HCT116 (cell line): ENCODE results near the gene CST6. TPM values are rescaled to one million over a fixed set of nuclear protein-coding genes. Genes with fewer than 3 reads are reported as not detected.
A peak's percentile ranks its signal among the peaks of the same experiment; 100 is the strongest.

Experiments
- ATAC-seq: fragments of 200-7000 bp; cut with Tn5 transposase; 2 replicates; pipeline ENCODE4 v1.9.1; 2020; ENCODE audit warnings: mild to moderate bottlenecking, moderate library complexity
- BruUV-seq: library from RNA; stranded (reverse); fragments of 400-500 nt; replicated peaks from 2 replicates; lab custom pipeline; 2021; lab: Mats Ljungman, UMichigan
- CTCF ChIA-PET: fragments of 300-600 bp; sonication (Branson Sonifier 250); formaldehyde crosslinking; loops from one replicate; lab custom pipeline; 2021; ENCODE audit warnings: antibody characterized with exemption; lab: Charles Lee
- POLR2A ChIA-PET: fragments of 300-600, 350-600 bp; sonication (Branson Sonifier 250); formaldehyde crosslinking; loops from one replicate; lab custom pipeline; 2021; ENCODE audit warnings: antibody characterized with exemption; lab: Charles Lee
- RAD21 ChIA-PET, 2 experiments: fragments of 300-600 bp; sonication (Branson Sonifier 250); formaldehyde crosslinking; loops; one replicate each; lab custom pipeline; 2023; ENCODE audit warnings: low total read pairs in 2 of 2; ENCODE audit not compliant: uncharacterized antibody in 2 of 2, unreplicated experiment in 2 of 2, low non-redundant PET in 1 of 2; lab: Charles Lee
- DNase-seq: peaks from one replicate; pipeline ENCODE4 v3.0.0-alpha.2; 2010; ENCODE audit warnings: low read depth, low spot score
- H2AFZ ChIP-seq: fragments of 200-600 bp; shearing (Covaris generic), sonication (generic); 2 replicates; pipeline ENCODE4 v1.6.1; 2017; ENCODE audit warnings: low read depth, mixed run types, mixed read lengths, antibody characterized with exemption, low read length; ENCODE audit not compliant: poor library complexity, severe bottlenecking
- H3K27ac ChIP-seq: 2 replicates; pipeline ENCODE4 v1.5.1; 2012; ENCODE audit warnings: low read depth, low read length
- H3K27me3 ChIP-seq: fragments of 200-600 bp; sonication (generic); 2 replicates; pipeline ENCODE4 v1.6.1; 2016; ENCODE audit warnings: mixed run types, low read length, mixed read lengths; ENCODE audit not compliant: insufficient read depth
- H3K36me3 ChIP-seq, 2 experiments: fragments of 200-500 bp in 1 of 2; fragments of 200-600 bp in 1 of 2; sonication (Bioruptor generic) in 1 of 2; sonication (generic) in 1 of 2; 2 replicates each; pipeline versions ENCODE4 v1.5.1 to v1.6.1; 2014 to 2016; ENCODE audit warnings: low read length in 2 of 2, inconsistent platforms in 1 of 2, mixed read lengths in 1 of 2, mixed run types in 1 of 2; ENCODE audit not compliant: insufficient read depth in 2 of 2, control insufficient read depth in 1 of 2
- H3K4me1 ChIP-seq, 2 experiments: fragments of 200-600 bp in 1 of 2; sonication (generic) in 1 of 2; 2 replicates each; pipeline versions ENCODE4 v1.5.1 to v1.6.1; 2012 to 2017; ENCODE audit warnings: low read length in 2 of 2, inconsistent platforms in 1 of 2, mild to moderate bottlenecking in 1 of 2, mixed read lengths in 1 of 2, mixed run types in 1 of 2, moderate library complexity in 1 of 2; ENCODE audit not compliant: insufficient read depth in 2 of 2, control insufficient read depth in 1 of 2
- H3K4me2 ChIP-seq: fragments of 200-600 bp; sonication (generic); 2 replicates; pipeline ENCODE4 v1.6.1; 2017; ENCODE audit warnings: mixed run types, low read length, mixed read lengths
- H3K4me3 ChIP-seq, 2 experiments: fragments of 200-600 bp in 1 of 2; sonication (generic) in 1 of 2; replicated peaks in 1 of 2; 2 replicates each; pipeline ENCODE4 v1.5.1; 2011 to 2016; ENCODE audit warnings: low read length in 2 of 2, control low read depth in 1 of 2, low read depth in 1 of 2, mild to moderate bottlenecking in 1 of 2, mixed read lengths in 1 of 2, mixed run types in 1 of 2
- H3K79me2 ChIP-seq: fragments of 200-600 bp; sonication (generic); 2 replicates; pipeline ENCODE4 v1.6.1; 2017; ENCODE audit warnings: mild to moderate bottlenecking, mixed run types, low read length, moderate library complexity, mixed read lengths; ENCODE audit not compliant: insufficient read depth
- H3K9ac ChIP-seq: fragments of 200-600 bp; sonication (generic); 2 replicates; pipeline ENCODE4 v1.6.1; 2016; ENCODE audit warnings: low read length, mixed read lengths
- H3K9me2 ChIP-seq: fragments of 200-600 bp; sonication (generic), shearing (Covaris generic); 2 replicates; pipeline ENCODE4 v1.6.1; 2017; ENCODE audit warnings: mixed run types, mild to moderate bottlenecking, moderate library complexity; ENCODE audit not compliant: insufficient read depth
- H3K9me3 ChIP-seq, 2 experiments: fragments of 200-500 bp in 1 of 2; fragments of 200-600 bp in 1 of 2; sonication (Bioruptor generic) in 1 of 2; sonication (generic) in 1 of 2; 2 replicates each; pipeline ENCODE4 v1.6.1; 2014 to 2017; ENCODE audit warnings: low read length in 2 of 2, mixed read lengths in 2 of 2, inconsistent platforms in 1 of 2, low read depth in 1 of 2, mild to moderate bottlenecking in 1 of 2, mixed run types in 1 of 2, moderate library complexity in 1 of 2; ENCODE audit not compliant: control insufficient read depth in 1 of 2, insufficient read depth in 1 of 2
- H4K20me1 ChIP-seq: fragments of 200-600 bp; sonication (generic), shearing (Covaris generic); 2 replicates; pipeline ENCODE4 v1.6.1; 2017; ENCODE audit warnings: mixed run types, mild to moderate bottlenecking, moderate library complexity; ENCODE audit not compliant: insufficient read depth
- CEBPB ChIP-seq: IDR thresholded peaks from 2 replicates; pipeline ENCODE4 v1.6.1; 2012; ENCODE audit warnings: low read depth
- ELF1 ChIP-seq: IDR thresholded peaks from 2 replicates; pipeline ENCODE4 v1.6.1; 2012; ENCODE audit warnings: low read depth, borderline replicate concordance
- MAX ChIP-seq: IDR thresholded peaks from 2 replicates; pipeline ENCODE4 v1.6.1; 2012
- SP1 ChIP-seq: IDR thresholded peaks from 2 replicates; pipeline ENCODE4 v1.6.1; 2012; ENCODE audit warnings: low read depth
- YY1 ChIP-seq: IDR thresholded peaks from 2 replicates; pipeline ENCODE4 v1.6.1; 2011; ENCODE audit warnings: low read length, low read depth, moderate library complexity, mild to moderate bottlenecking; ENCODE audit not compliant: insufficient replicate concordance; ENCODE audit errors: extremely low read depth
- ZFX ChIP-seq: fragments of 450-650 bp; IDR thresholded peaks from 2 replicates; pipeline ENCODE4 v1.6.1; 2017
- ZNF274 ChIP-seq: fragments of 200-500 bp; sonication (Bioruptor generic); IDR thresholded peaks from 2 replicates; pipeline ENCODE4 v1.6.1; 2014; ENCODE audit warnings: mild to moderate bottlenecking, low read depth, low read length, inconsistent platforms
- intact Hi-C: fragments of 100-400 bp; cut with micrococcal nuclease; formaldehyde crosslinking; loops from 2 replicates; pipeline ENCODE4 v1.10.0; 2022
- total RNA-seq: library from RNA; stranded (reverse); gene quantifications from one replicate; pipeline ENCODE4 v1.2.1, GENCODE V29; 2021; ENCODE audit not compliant: unreplicated experiment
- TF ChIP-seq, protein P1 (sequence below): IDR thresholded peaks from 2 replicates; pipeline ENCODE4 v1.6.1; 2012

The CST6 gene
- total RNA-seq, 1 experiment from 2014 or later: 68.1 TPM

GRCh38 chr11:65968600-65969482, 43.0 kb upstream of the CST6 start:
- H4K20me1 ChIP-seq: no peaks in the 10 kb centered on the region
- peaks cover 37 to 51% of the 10 kb centered on the region in 2 experiments; a peak in 3 of 4 replicates for H3K36me3 ChIP-seq
- BruUV-seq: no TSS peak
- H2AFZ ChIP-seq: no peak overlapping the region
- H3K9ac ChIP-seq: no peak overlapping the region
- TF ChIP-seq CEBPB (no peak), ZFX (no peak), ELF1 (no peak)
- TF ChIP-seq, all 23 proteins: peak for 0
- no peaks in the 10 kb centered on the region for H3K9me2 ChIP-seq
- intact Hi-C loops: no loop called here
- no peaks in the 10 kb centered on the region for H3K9me3 ChIP-seq
- ChIA-PET CTCF (no interaction called here), POLR2A (no interaction called here), RAD21 (no interaction called here)
- ATAC-seq: peak; percentile 47; the same call in 1 of the 2 replicates
- H3K79me2 ChIP-seq: peaks cover 30% of the 10 kb centered on the region
- no peaks in the 10 kb centered on the region for H3K4me1 ChIP-seq
- H3K4me3 ChIP-seq: no peak overlapping the region
- H3K4me2 ChIP-seq: no peak overlapping the region
- no peaks in the 10 kb centered on the region for H3K27me3 ChIP-seq
- no peak for DNase-seq
- no peak overlapping the region for H3K27ac ChIP-seq

DNA sequence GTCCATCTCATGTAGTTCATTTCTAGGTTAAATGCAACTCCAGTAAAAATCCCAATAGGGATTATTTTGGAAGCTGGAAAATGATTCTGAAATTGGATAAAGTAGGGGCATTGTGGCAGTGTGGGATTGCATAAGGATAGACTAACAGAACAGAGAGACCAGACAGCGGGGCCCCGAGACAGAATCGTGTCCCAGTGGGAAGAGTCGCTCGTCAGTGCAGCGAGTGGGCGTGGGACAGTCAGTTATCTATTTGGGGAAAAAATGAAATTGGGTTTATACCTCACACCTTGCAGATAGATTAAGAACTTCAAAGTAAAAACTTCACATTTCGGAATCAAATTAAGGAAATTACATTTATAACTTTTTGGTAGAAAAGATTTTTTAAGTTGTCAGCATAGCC, 39.7 kb upstream of the CST6 start:
- POLR2A ChIA-PET: interaction anchor here (1.1 kb wide), 1 partner anchor 83 kb away, joined by 5 read pairs; no protein-coding TSS in a partner anchor
- peaks cover 4% of the 10 kb centered on the region; the same call in 1 of the 2 replicates for H3K79me2 ChIP-seq
- no peaks in the 10 kb centered on the region for H3K9me2 ChIP-seq
- intact Hi-C loops: no loop called here
- H3K27ac ChIP-seq: no peak overlapping the region; the same call in 1 of the 2 replicates
- CTCF ChIA-PET: interaction anchor here (0.9 kb wide), 1 partner anchor 112 kb away, joined by 3 read pairs; the partner anchor contains the start of gene MUS81
- no peaks in the 10 kb centered on the region for H4K20me1 ChIP-seq
- BruUV-seq: no TSS peak
- ATAC-seq (no peak), DNase-seq (no peak)
- H3K36me3 ChIP-seq: peaks cover 14 to 19% of the 10 kb centered on the region in 2 experiments; a peak in 3 of 4 replicates
- TF ChIP-seq, protein P1, sequence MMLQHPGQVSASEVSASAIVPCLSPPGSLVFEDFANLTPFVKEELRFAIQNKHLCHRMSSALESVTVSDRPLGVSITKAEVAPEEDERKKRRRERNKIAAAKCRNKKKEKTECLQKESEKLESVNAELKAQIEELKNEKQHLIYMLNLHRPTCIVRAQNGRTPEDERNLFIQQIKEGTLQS: no peak
- TF ChIP-seq SP1: no peak
- TF ChIP-seq MAX: no peak
- no peak for TF ChIP-seq YY1
- no peak for TF ChIP-seq ZNF274
- H2AFZ ChIP-seq: no peak overlapping the region
- no peaks in the 10 kb centered on the region for H3K27me3 ChIP-seq
- no peak overlapping the region for H3K4me3 ChIP-seq
- RAD21 ChIA-PET: no interaction called here
- H3K9ac ChIP-seq: no peak overlapping the region
- no peaks in the 10 kb centered on the region for H3K9me3 ChIP-seq
- no peaks in the 10 kb centered on the region for H3K4me1 ChIP-seq
- no peak overlapping the region for H3K4me2 ChIP-seq
